HG02884 (cell line): ENCODE results near the gene MBD3.

Experiments used
- ATAC-seq: cut with Tn5 transposase; IDR thresholded peaks from one replicate; pipeline ENCODE4 v1.9.1; 2021; ENCODE audit warnings: mild to moderate bottlenecking, moderate library complexity; ENCODE audit not compliant: unreplicated experiment

Gene MBD3

DNA sequence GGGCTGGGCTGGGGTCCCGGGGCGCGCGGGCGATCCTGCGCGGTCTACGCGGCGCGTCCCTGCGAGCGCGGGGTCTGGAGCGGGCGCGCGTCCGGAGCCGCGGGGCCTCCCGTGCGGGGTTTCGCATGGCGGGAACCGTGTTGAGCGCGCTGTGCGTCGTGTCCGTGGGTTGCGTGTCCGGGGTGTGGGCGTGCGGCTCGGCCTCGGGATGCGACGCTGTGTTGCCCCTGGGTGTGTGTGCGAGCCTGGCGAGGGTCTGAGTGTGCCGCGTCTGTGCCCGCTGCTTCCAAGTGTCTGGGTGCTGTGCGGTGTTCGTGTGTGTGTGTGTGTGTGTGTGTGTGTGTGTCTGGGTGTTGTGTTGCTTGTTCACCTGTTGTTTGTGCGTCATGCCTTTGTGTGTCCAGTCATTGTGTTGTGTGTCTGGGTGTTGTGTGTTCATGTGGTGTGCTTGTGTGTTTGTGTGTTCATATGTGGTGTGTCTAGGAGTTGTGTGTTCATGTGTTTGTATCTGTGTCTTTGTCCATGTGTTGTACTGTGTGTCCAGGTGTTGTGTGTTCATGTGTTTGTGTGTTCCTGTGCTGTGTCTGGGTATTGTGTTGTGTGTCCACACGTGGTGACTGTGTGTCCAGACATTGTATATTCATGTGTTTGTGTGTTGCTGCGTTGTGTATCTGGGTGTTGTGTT is 68.2 kb downstream of the MBD3 start:
- ATAC-seq: no peak
